ENCODE measurements around the gene CSRP1. TPM values are rescaled to one million over a fixed set of nuclear protein-coding genes. Genes with fewer than 3 reads are reported as not detected.

The CSRP1 gene
- total and polyA plus RNA-seq, 9 of the 15 experiments (the other 6 are each of a cell fraction or from before 2014, with no cell fraction given) = 6.8 to 39.4 (median 23.7) TPM

GRCh38 chr1:201488830-201489589, 17.9 kb downstream of the CSRP1 start:
- ChIA-PET CTCF (ENCODE audit: low intra/inter-chr PET ratio) (no interaction called here), POLR2A (interaction anchor here (1.2 to 1.8 kb wide), 3 partner anchors 12 to 15 kb away, joined by 3 to 6 read pairs (median 4); no protein-coding TSS in a partner anchor)
- FAIRE-seq = no peak
- WGBS (ENCODE audit: insufficient coverage, low coverage, missing lambda C conversion rate) = 47% methylated on average over 12 of the region's 12 CpGs
- in situ Hi-C loops (cut with MboI) = no loop called here
- H3K27ac ChIP-seq (ENCODE audit: extremely low read depth, low read depth, low read length) = no peak overlapping the region
- no peak overlapping the region for H3K4me2 ChIP-seq (ENCODE audit: insufficient read depth, low read length)
- H3K9ac ChIP-seq (ENCODE audit: insufficient read depth in 1 of 2, low read depth in 2 of 2, low read length in 2 of 2) = peak overlapping the region in 1 of 2 experiments; percentile 66; a peak in 2 of 4 replicates
- H4K20me1 ChIP-seq (replicated peaks; ENCODE audit: control insufficient read depth, insufficient read depth, low read length) = no peaks in the 10 kb centered on the region
- no peak overlapping the region for H2AFZ ChIP-seq (ENCODE audit: low read depth, low read length)
- H3K4me3 ChIP-seq = no peak overlapping the region
- H3K36me3 ChIP-seq (ENCODE audit: control insufficient read depth, insufficient read depth, low read length) = no peaks in the 10 kb centered on the region
- H3K27me3 ChIP-seq (ENCODE audit: control insufficient read depth in 2 of 2, insufficient read depth in 2 of 2, low read length in 2 of 2) = no peaks in the 10 kb centered on the region; a peak in 1 of 5 replicates
- no peaks in the 10 kb centered on the region for H3K9me1 ChIP-seq (ENCODE audit: control insufficient read depth, insufficient read depth, low read length)
- H3K9me3 ChIP-seq (replicated peaks; ENCODE audit: control insufficient read depth, insufficient read depth, low read depth, low read length) = no peaks in the 10 kb centered on the region
- DNase-seq (ENCODE audit: extremely low read depth in 1 of 4, low spot score in 3 of 4) = no peak
- no peaks in the 10 kb centered on the region for H3K79me2 ChIP-seq (ENCODE audit: control insufficient read depth, insufficient read depth, low read length)
- no TSS peak for BruUV-seq (replicated peaks)
- peaks cover 0 to 3% of the 10 kb centered on the region in 2 experiments; a peak in 4 of 5 replicates for H3K4me1 ChIP-seq (replicated peaks in 1 of 2; ENCODE audit: control insufficient read depth in 2 of 2, insufficient read depth in 2 of 2, low read length in 2 of 2)
- intact Hi-C loops (cut with micrococcal nuclease) = no loop called here
- ATAC-seq = no peak
- no peak for TF ChIP-seq NR2C2 (CRISPR knock-in tag; IDR thresholded peaks at IDR 0.05)
- TF ChIP-seq NR2C2 (tag; IDR thresholded peaks at IDR 0.05) = peak; percentile 67; the same call in 1 of the 2 replicates
- no peak for TF ChIP-seq KDM5B (IDR thresholded peaks at IDR 0.05; ENCODE audit: insufficient replicate concordance, low read depth, low read length)
- no peak for TF ChIP-seq AFF4 (CRISPR knock-in tag; IDR thresholded peaks at IDR 0.05)
- no peak for TF ChIP-seq TEAD4 (IDR thresholded peaks at IDR 0.05; ENCODE audit: low read length)
- TF ChIP-seq TEAD4 (CRISPR knock-in tag; IDR thresholded peaks at IDR 0.05; ENCODE audit: borderline replicate concordance) = no peak
- peak; percentile 69 for TF ChIP-seq VEZF1 (CRISPR knock-in tag; IDR thresholded peaks at IDR 0.05)
- no peak for TF ChIP-seq ZFPM2 (CRISPR knock-in tag; IDR thresholded peaks at IDR 0.05)
- no peak for TF ChIP-seq NR0B1 (IDR thresholded peaks at IDR 0.05; ENCODE audit: partially characterized antibody)
- TF ChIP-seq ZNF175 (CRISPR knock-in tag; IDR thresholded peaks at IDR 0.05; ENCODE audit: low read depth) = peak; percentile 76
- peak; percentile 32; the same call in 1 of the 2 replicates for TF ChIP-seq CEBPG (CRISPR knock-in tag; IDR thresholded peaks at IDR 0.05)
- TF ChIP-seq CEBPG (tag; conservative IDR thresholded peaks at IDR 0.05 in 1 of 2, IDR thresholded peaks at IDR 0.05 in 1 of 2) = peak; percentile 22 to 62; a peak in 2 of 4 replicates
- peak; percentile 58 for TF ChIP-seq ZNF316 (IDR thresholded peaks at IDR 0.05)
- no peak for TF ChIP-seq ZNF121 (CRISPR knock-in tag; conservative IDR thresholded peaks at IDR 0.05)
- TF ChIP-seq ESRRA (IDR thresholded peaks at IDR 0.05; ENCODE audit: borderline replicate concordance, low read depth) = 0 out of 2 replicates have a peak, but pooled peaks have one; percentile 52
